Bronchial epithelial cell (primary cell): ENCODE results near the gene ULK4. TPM values are rescaled to one million over a fixed set of nuclear protein-coding genes. Genes with fewer than 3 reads are reported as not detected.

Experiments
- DNase-seq: peaks from one replicate; pipeline ENCODE4 v3.0.0-alpha.2; 2010; ENCODE audit warnings: low read depth
- FAIRE-seq: peaks from 2 replicates; lab custom pipeline; 2011; peaks lifted over from hg19 to GRCh38; lab: Jason Lieb, UNC
- H3K27me3 ChIP-seq: 2 replicates; pipeline ENCODE4 v1.5.1; 2011; ENCODE audit warnings: low read length; ENCODE audit not compliant: control insufficient read depth, insufficient read depth
- H3K36me3 ChIP-seq: 2 replicates; pipeline ENCODE4 v1.5.1; 2011; ENCODE audit warnings: low read length; ENCODE audit not compliant: control insufficient read depth, insufficient read depth
- H3K4me3 ChIP-seq: 2 replicates; pipeline ENCODE4 v1.5.1; 2011; ENCODE audit warnings: mild to moderate bottlenecking, low read depth, low read length, control low read depth
- CTCF ChIP-seq: IDR thresholded peaks from 2 replicates; pipeline ENCODE4 v1.5.1; 2011; ENCODE audit warnings: mild to moderate bottlenecking, moderate library complexity, low read length, control low read depth, inconsistent platforms; ENCODE audit not compliant: insufficient read depth, severe bottlenecking
- total RNA-seq: library from RNA; depleted of rRNA; stranded (reverse); fragments of >200 nt; gene quantifications from 2 replicates; pipeline ENCODE4 v1.2.1, GENCODE V29; 2014

ULK4 gene
- total RNA-seq, 1 donor from 2014 or later: 3.9 TPM

GRCh38 chr3:41424543-41425300 lies 537.2 kb downstream of the ULK4 start:
- DNase-seq: peak; percentile 4
- H3K36me3 ChIP-seq: no peaks in the 10 kb centered on the region
- no peak for TF ChIP-seq CTCF
- H3K27me3 ChIP-seq: no peaks in the 10 kb centered on the region
- H3K4me3 ChIP-seq: no peak overlapping the region
- no peak for FAIRE-seq

- TF ChIP-seq CTCF: no peak
- H3K27me3 ChIP-seq: no peaks in the 10 kb centered on the region
- no peaks in the 10 kb centered on the region for H3K36me3 ChIP-seq
- FAIRE-seq (no peak), DNase-seq (no peak)
- H3K4me3 ChIP-seq: no peak overlapping the region
Measured at GRCh38 chr3:41419809-41420208, 542.1 kb downstream of the ULK4 start.

GRCh38 chr3:41418961-41419691 lies 542.8 kb downstream of the ULK4 start:
- no peak for TF ChIP-seq CTCF
- FAIRE-seq: peak; percentile 36
- Histone ChIP-seq H3K4me3 (no peak overlapping the region), H3K27me3 (no peaks in the 10 kb centered on the region), H3K36me3 (no peaks in the 10 kb centered on the region)
- DNase-seq: peak; percentile 70

GRCh38 chr3:41417574-41417973 lies 544.3 kb downstream of the ULK4 start:
- Histone ChIP-seq H3K36me3 (no peaks in the 10 kb centered on the region), H3K27me3 (no peaks in the 10 kb centered on the region), H3K4me3 (no peak overlapping the region)
- no peak for TF ChIP-seq CTCF
- FAIRE-seq (no peak), DNase-seq (no peak)

GRCh38 chr3:41411065-41411464 lies 550.8 kb downstream of the ULK4 start:
- DNase-seq (no peak), FAIRE-seq (no peak)
- no peak for TF ChIP-seq CTCF
- no peaks in the 10 kb centered on the region for H3K27me3 ChIP-seq
- H3K36me3 ChIP-seq: no peaks in the 10 kb centered on the region
- no peak overlapping the region for H3K4me3 ChIP-seq
